Smooth muscle cell (in vitro differentiated cells): Measurements from ENCODE around the gene ARHGEF10L. TPM values are rescaled to one million over a fixed set of nuclear protein-coding genes. Genes with fewer than 3 reads are reported as not detected.

ENCODE experiments used
- DNase-seq: peaks from one replicate; lab custom pipeline; 2025; ENCODE audit not compliant: unreplicated experiment; lab: John Stamatoyannopoulos, UW
- H2AFZ ChIP-seq: fragments of 200-600 bp; sonication (generic); 2 replicates; pipeline ENCODE4 v1.6.0; 2016; ENCODE audit warnings: antibody characterized with exemption, low read depth, mild to moderate bottlenecking
- H3F3A ChIP-seq: fragments of 200-600 bp; sonication (generic); 2 replicates; pipeline ENCODE4 v1.6.0; 2017; ENCODE audit warnings: antibody characterized with exemption, low read depth
- H3K27ac ChIP-seq: fragments of 200-600 bp; sonication (generic); 2 replicates; pipeline ENCODE4 v1.5.1; 2016; ENCODE audit warnings: low read depth, mild to moderate bottlenecking
- H3K27me3 ChIP-seq: fragments of 200-600 bp; sonication (generic); 2 replicates; pipeline ENCODE4 v1.6.1; 2016; ENCODE audit warnings: low read depth, mild to moderate bottlenecking
- H3K36me3 ChIP-seq: fragments of 200-600 bp; sonication (generic); 2 replicates; pipeline ENCODE4 v1.5.1; 2016; ENCODE audit warnings: low read depth
- H3K4me1 ChIP-seq: fragments of 200-600 bp; sonication (generic); 2 replicates; pipeline ENCODE4 v1.5.1; 2016; ENCODE audit warnings: low read depth
- H3K4me2 ChIP-seq: fragments of 200-600 bp; sonication (generic); 2 replicates; pipeline ENCODE4 v1.6.0; 2016; ENCODE audit warnings: mild to moderate bottlenecking
- H3K4me3 ChIP-seq: fragments of 200-600 bp; sonication (generic); 2 replicates; pipeline ENCODE4 v1.5.1; 2016; ENCODE audit warnings: mild to moderate bottlenecking
- H3K79me2 ChIP-seq: fragments of 200-600 bp; sonication (generic); 2 replicates; pipeline ENCODE4 v1.6.0; 2016; ENCODE audit warnings: low read depth, mild to moderate bottlenecking
- H3K9ac ChIP-seq: fragments of 200-600 bp; sonication (generic); 2 replicates; pipeline ENCODE4 v1.6.0; 2016; ENCODE audit warnings: low read depth
- H3K9me3 ChIP-seq: fragments of 200-600 bp; sonication (generic); replicated peaks from 2 replicates; pipeline ENCODE4 v1.5.1; 2016; ENCODE audit warnings: low read depth
- H4K20me1 ChIP-seq: fragments of 200-600 bp; sonication (generic); 2 replicates; pipeline ENCODE4 v1.6.0; 2016; ENCODE audit warnings: low read depth
- WGBS: methylation state at CpG from one replicate; pipeline ENCODE4 v1.1.7; 2016; ENCODE audit warnings: low lambda C conversion rate; 5-methylcytosine and 5-hydroxymethylcytosine counted together
- polyA plus RNA-seq: library from polyadenylated mRNA; unstranded; fragments of >200 nt; fragmentation: Nextera tagmentation; extraction: Ambion mirVana; gene quantifications from 2 replicates; pipeline ENCODE4 v1.2.1, GENCODE V29; 2016
- total RNA-seq: library from RNA; depleted of rRNA; stranded (reverse); fragments of >200 nt; gene quantifications from 2 replicates; pipeline ENCODE4 v1.2.3, GENCODE V29; 2014
- TF ChIP-seq, protein P1 (sequence below): fragments of 200-600 bp; sonication (generic); IDR thresholded peaks from 2 replicates; pipeline ENCODE4 v1.5.1; 2017; ENCODE audit warnings: borderline replicate concordance, mild to moderate bottlenecking, antibody characterized with exemption; ENCODE audit not compliant: insufficient read depth, poor library complexity, severe bottlenecking

The ARHGEF10L gene
- total and polyA plus RNA-seq, 2 experiments from 2014 or later = 6.6 to 13.7 TPM

DNA sequence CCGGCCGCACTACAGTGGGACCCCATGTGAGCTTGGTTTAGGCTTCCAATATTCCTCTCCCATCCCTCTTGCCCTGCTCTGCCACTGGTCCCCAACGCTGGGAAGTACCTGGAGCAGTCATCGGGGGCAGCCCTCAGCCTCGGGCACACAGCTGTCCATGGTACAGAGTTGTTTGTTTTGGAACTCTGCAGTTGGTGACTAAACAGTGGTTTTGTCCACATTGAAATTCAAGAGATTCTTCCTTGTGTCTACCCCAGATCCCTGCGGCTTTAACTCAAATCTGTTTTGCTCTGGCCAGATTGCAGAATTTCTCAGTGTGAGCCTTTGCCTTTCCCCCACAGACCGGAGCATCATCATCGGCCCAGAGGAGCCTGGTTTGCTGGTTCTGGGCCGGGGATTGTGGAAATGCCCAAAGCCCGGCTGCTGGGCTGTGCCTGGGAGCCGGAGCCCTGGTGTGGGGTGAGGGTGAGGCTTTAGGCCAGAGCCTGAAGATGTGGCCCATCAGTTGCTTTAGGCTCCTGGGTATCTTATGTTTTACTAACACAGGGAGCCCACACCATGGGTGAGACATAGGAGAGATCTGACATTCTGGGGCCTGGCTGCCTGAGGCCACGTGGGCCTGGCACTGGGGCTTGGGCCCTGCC lies 93.2 kb downstream of the ARHGEF10L start:
- Histone ChIP-seq H3K79me2 (no peaks in the 10 kb centered on the region), H3K27ac (no peak overlapping the region), H3K9ac (no peak overlapping the region), H3K4me1 (no peaks in the 10 kb centered on the region), H3K36me3 (no peaks in the 10 kb centered on the region), H3K4me2 (no peak overlapping the region), H3K4me3 (no peak overlapping the region), H3F3A (no peaks in the 10 kb centered on the region), H4K20me1 (no peaks in the 10 kb centered on the region), H3K9me3 (no peaks in the 10 kb centered on the region), H3K27me3 (no peaks in the 10 kb centered on the region), H2AFZ (no peak overlapping the region)
- TF ChIP-seq, protein P1, sequence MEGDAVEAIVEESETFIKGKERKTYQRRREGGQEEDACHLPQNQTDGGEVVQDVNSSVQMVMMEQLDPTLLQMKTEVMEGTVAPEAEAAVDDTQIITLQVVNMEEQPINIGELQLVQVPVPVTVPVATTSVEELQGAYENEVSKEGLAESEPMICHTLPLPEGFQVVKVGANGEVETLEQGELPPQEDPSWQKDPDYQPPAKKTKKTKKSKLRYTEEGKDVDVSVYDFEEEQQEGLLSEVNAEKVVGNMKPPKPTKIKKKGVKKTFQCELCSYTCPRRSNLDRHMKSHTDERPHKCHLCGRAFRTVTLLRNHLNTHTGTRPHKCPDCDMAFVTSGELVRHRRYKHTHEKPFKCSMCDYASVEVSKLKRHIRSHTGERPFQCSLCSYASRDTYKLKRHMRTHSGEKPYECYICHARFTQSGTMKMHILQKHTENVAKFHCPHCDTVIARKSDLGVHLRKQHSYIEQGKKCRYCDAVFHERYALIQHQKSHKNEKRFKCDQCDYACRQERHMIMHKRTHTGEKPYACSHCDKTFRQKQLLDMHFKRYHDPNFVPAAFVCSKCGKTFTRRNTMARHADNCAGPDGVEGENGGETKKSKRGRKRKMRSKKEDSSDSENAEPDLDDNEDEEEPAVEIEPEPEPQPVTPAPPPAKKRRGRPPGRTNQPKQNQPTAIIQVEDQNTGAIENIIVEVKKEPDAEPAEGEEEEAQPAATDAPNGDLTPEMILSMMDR = no peak
- 96% methylated on average over 12 of the region's 12 CpGs for WGBS
- no peak for DNase-seq

GRCh38 chr1:17633654-17634053 lies 94.2 kb downstream of the ARHGEF10L start:
- H2AFZ ChIP-seq = no peak overlapping the region
- no peaks in the 10 kb centered on the region for H3K36me3 ChIP-seq
- no peak for DNase-seq

DNA sequence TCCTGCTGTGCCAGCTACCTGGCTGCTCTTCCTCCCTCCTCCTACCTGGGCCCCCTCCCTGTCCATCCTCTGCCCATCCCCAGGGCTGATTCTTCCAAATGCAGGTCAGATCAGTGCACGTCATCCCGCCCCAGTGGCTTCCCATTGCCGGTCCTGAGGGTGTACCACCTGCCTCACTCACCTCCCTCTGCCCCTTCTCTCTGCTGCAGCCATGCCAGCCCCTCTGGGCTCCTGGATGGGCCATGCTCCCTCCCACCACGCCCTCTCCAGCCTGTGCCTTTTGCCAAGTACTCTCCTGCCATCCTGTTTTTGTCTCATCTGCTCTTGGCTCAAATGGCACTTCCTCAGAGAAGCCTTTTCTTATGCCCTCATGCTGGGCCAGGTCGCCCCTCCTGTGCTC lies 95.8 kb downstream of the ARHGEF10L start:
- 91% methylated on average over 5 of the region's 5 CpGs for WGBS

More at GRCh38 chr1:17633654-17634053, 94.2 kb downstream of the ARHGEF10L start:
- no peak overlapping the region for H3K4me2 ChIP-seq
- TF ChIP-seq, protein P1 = no peak
- H3K4me3 ChIP-seq = no peak overlapping the region
- WGBS = 84% methylated on average over 8 of the region's 8 CpGs
- no peak overlapping the region for H3K9ac ChIP-seq
- H3K79me2 ChIP-seq = no peaks in the 10 kb centered on the region
- no peaks in the 10 kb centered on the region for H3K4me1 ChIP-seq
- no peaks in the 10 kb centered on the region for H3K27me3 ChIP-seq
- no peaks in the 10 kb centered on the region for H3F3A ChIP-seq
- H3K27ac ChIP-seq = no peak overlapping the region
- no peaks in the 10 kb centered on the region for H3K9me3 ChIP-seq
- no peaks in the 10 kb centered on the region for H4K20me1 ChIP-seq

More for the DNA sequence above, 95.8 kb downstream of the ARHGEF10L start:
- no peaks in the 10 kb centered on the region for H3K27me3 ChIP-seq
- H4K20me1 ChIP-seq = no peaks in the 10 kb centered on the region
- H3K4me3 ChIP-seq = no peak overlapping the region
- no peak overlapping the region for H3K27ac ChIP-seq
- H3K36me3 ChIP-seq = no peaks in the 10 kb centered on the region
- no peaks in the 10 kb centered on the region for H3K9me3 ChIP-seq
- no peaks in the 10 kb centered on the region for H3F3A ChIP-seq
- TF ChIP-seq, protein P1 = no peak
- no peak overlapping the region for H2AFZ ChIP-seq
- no peak for DNase-seq
- H3K9ac ChIP-seq = no peak overlapping the region
- no peaks in the 10 kb centered on the region for H3K4me1 ChIP-seq
- no peak overlapping the region for H3K4me2 ChIP-seq
- no peaks in the 10 kb centered on the region for H3K79me2 ChIP-seq
